H1 (cell line): Measurements from ENCODE around the gene LCE7A. TPM values are rescaled to one million over a fixed set of nuclear protein-coding genes. Genes with fewer than 3 reads are reported as not detected.

Experiments used
- CTCF ChIA-PET: fragments of 300-600 bp; sonication (Branson Sonifier 250); formaldehyde crosslinking; loops from one replicate; lab custom pipeline; 2021; ENCODE audit not compliant: partially characterized antibody; lab: Charles Lee
- POLR2A ChIA-PET: fragments of 300-600 bp; sonication (Branson Sonifier 250); formaldehyde crosslinking; loops from one replicate; lab custom pipeline; 2021; ENCODE audit warnings: inconsistent platforms; ENCODE audit not compliant: partially characterized antibody; lab: Charles Lee
- DNase-seq, 2 experiments: peaks; one replicate each; pipeline versions ENCODE4 v3.0.0 to v3.0.0-alpha.2; 2010 to 2022; ENCODE audit warnings: low spot score in 2 of 2, low read depth in 1 of 2, mixed read lengths in 1 of 2
- FAIRE-seq: peaks from 2 replicates; lab custom pipeline; 2011; peaks lifted over from hg19 to GRCh38; lab: Jason Lieb, UNC
- H2AFZ ChIP-seq: 2 replicates; pipeline ENCODE4 v1.8.1; 2012; ENCODE audit warnings: low read length, inconsistent platforms
- H2AK5ac ChIP-seq: 2 replicates; pipeline ENCODE4 v1.6.1; 2013; ENCODE audit warnings: low read depth, low read length
- H2BK120ac ChIP-seq: replicated peaks from 2 replicates; pipeline ENCODE3; 2013; ENCODE audit warnings: low read depth, low read length, inconsistent platforms
- H2BK12ac ChIP-seq: 2 replicates; pipeline ENCODE4 v1.6.1; 2013; ENCODE audit warnings: low read depth, low read length
- H2BK15ac ChIP-seq: 2 replicates; pipeline ENCODE4 v1.6.1; 2013; ENCODE audit warnings: low read length
- H2BK20ac ChIP-seq: 2 replicates; pipeline ENCODE4 v1.6.1; 2013; ENCODE audit warnings: low read length
- H2BK5ac ChIP-seq: 2 replicates; pipeline ENCODE4 v1.6.1; 2013; ENCODE audit warnings: low read depth, low read length
- H3K14ac ChIP-seq: 2 replicates; pipeline ENCODE4 v1.6.1; 2013; ENCODE audit warnings: inconsistent platforms; ENCODE audit not compliant: insufficient read length
- H3K18ac ChIP-seq: 2 replicates; pipeline ENCODE4 v1.6.1; 2013; ENCODE audit warnings: low read length; ENCODE audit errors: extremely low read depth
- H3K23ac ChIP-seq: 2 replicates; pipeline ENCODE4 v1.6.1; 2013; ENCODE audit warnings: inconsistent platforms; ENCODE audit not compliant: insufficient read length
- H3K23me2 ChIP-seq: 2 replicates; pipeline ENCODE4 v1.6.1; 2013; ENCODE audit warnings: low read depth, low read length
- H3K27ac ChIP-seq: 2 replicates; pipeline ENCODE4 v1.6.1; 2011; ENCODE audit warnings: low read depth, low read length, inconsistent platforms
- H3K27me3 ChIP-seq, 4 experiments: replicated peaks in 1 of 4; 1 replicate in 1 of 4; 2 replicates in 3 of 4; pipeline versions ENCODE4 v1.6.1 to v1.8.1; 2011 to 2013; ENCODE audit warnings: low read length in 3 of 4, mild to moderate bottlenecking in 3 of 4, inconsistent platforms in 2 of 4, mixed read lengths in 2 of 4, moderate library complexity in 1 of 4; ENCODE audit not compliant: control insufficient read depth in 3 of 4, insufficient read depth in 3 of 4; ENCODE audit errors: extremely low read depth in 1 of 4
- H3K36me3 ChIP-seq, 4 experiments: 2 replicates each; pipeline versions ENCODE4 v1.6.1 to v1.8.1; 2011 to 2013; ENCODE audit warnings: mild to moderate bottlenecking in 4 of 4, low read length in 3 of 4, moderate library complexity in 2 of 4, control low read depth in 1 of 4, inconsistent platforms in 1 of 4; ENCODE audit not compliant: insufficient read depth in 4 of 4, control insufficient read depth in 2 of 4
- H3K4ac ChIP-seq: replicated peaks from 2 replicates; pipeline ENCODE3; 2013; ENCODE audit warnings: low read length, low read depth, mixed read lengths, inconsistent platforms; ENCODE audit not compliant: insufficient read length
- H3K4me1 ChIP-seq, 4 experiments: replicated peaks in 1 of 4; 1 replicate in 1 of 4; 2 replicates in 3 of 4; pipeline versions ENCODE4 v1.6.1 to v1.8.1; 2011 to 2013; ENCODE audit warnings: low read length in 3 of 4, inconsistent platforms in 2 of 4, mixed read lengths in 1 of 4; ENCODE audit not compliant: insufficient read depth in 4 of 4, control insufficient read depth in 3 of 4
- H3K4me2 ChIP-seq, 2 experiments: 2 replicates each; pipeline versions ENCODE4 v1.6.1 to v1.8.1; 2011 to 2013; ENCODE audit warnings: low read depth in 2 of 2, low read length in 2 of 2, control low read depth in 1 of 2, inconsistent platforms in 1 of 2, mild to moderate bottlenecking in 1 of 2; ENCODE audit not compliant: insufficient read depth in 1 of 2
- H3K4me3 ChIP-seq, 4 experiments: fragments of 200-600, 300-600 bp in 1 of 4; sonication (generic), shearing (Covaris generic), sonication (Bioruptor Twin) in 1 of 4; 2 replicates each; pipeline versions ENCODE4 v1.5.1 to v1.8.1; 2011 to 2016; ENCODE audit warnings: low read length in 4 of 4, low read depth in 3 of 4, control low read depth in 2 of 4, inconsistent platforms in 2 of 4, mild to moderate bottlenecking in 2 of 4, mixed read lengths in 1 of 4, moderate library complexity in 1 of 4; ENCODE audit not compliant: insufficient read depth in 2 of 4; ENCODE audit errors: extremely low read depth in 1 of 4
- H3K56ac ChIP-seq: replicated peaks from 2 replicates; pipeline ENCODE3; 2013; ENCODE audit warnings: low read depth, mild to moderate bottlenecking, mixed read lengths, low read length, inconsistent platforms; ENCODE audit not compliant: insufficient read length
- H3K79me1 ChIP-seq: 2 replicates; pipeline ENCODE4 v1.6.1; 2013; ENCODE audit warnings: low read depth, low read length, control low read depth
- H3K79me2 ChIP-seq, 2 experiments: 2 replicates each; pipeline versions ENCODE4 v1.6.1 to v1.8.1; 2012 to 2013; ENCODE audit warnings: low read length in 2 of 2, mild to moderate bottlenecking in 2 of 2, inconsistent platforms in 1 of 2; ENCODE audit not compliant: insufficient read depth in 2 of 2, control insufficient read depth in 1 of 2
- H3K9ac ChIP-seq, 4 experiments: replicated peaks in 1 of 4; 1 replicate in 1 of 4; 2 replicates in 3 of 4; pipeline versions ENCODE4 v1.6.1 to v1.8.1; 2011 to 2013; ENCODE audit warnings: low read depth in 3 of 4, low read length in 3 of 4, control low read depth in 2 of 4, mild to moderate bottlenecking in 2 of 4, moderate library complexity in 2 of 4, inconsistent platforms in 1 of 4; ENCODE audit errors: extremely low read depth in 1 of 4
- H3K9me3 ChIP-seq, 2 experiments: 2 replicates each; pipeline versions ENCODE4 v1.6.1 to v1.8.1; 2012 to 2013; ENCODE audit warnings: mild to moderate bottlenecking in 2 of 2, moderate library complexity in 2 of 2, control low read depth in 1 of 2, inconsistent platforms in 1 of 2, low read depth in 1 of 2, low read length in 1 of 2, mixed read lengths in 1 of 2; ENCODE audit not compliant: insufficient read depth in 2 of 2
- H4K20me1 ChIP-seq, 2 experiments: replicated peaks in 1 of 2; 2 replicates each; pipeline versions ENCODE3 to v1.8.1; 2011 to 2013; ENCODE audit warnings: inconsistent platforms in 2 of 2, low read length in 2 of 2, mild to moderate bottlenecking in 1 of 2; ENCODE audit not compliant: insufficient read depth in 2 of 2, control insufficient read depth in 1 of 2
- H4K5ac ChIP-seq: 2 replicates; pipeline ENCODE4 v1.6.1; 2013; ENCODE audit warnings: low read length, low read depth, mixed read lengths, inconsistent platforms; ENCODE audit not compliant: insufficient read length
- H4K8ac ChIP-seq: 2 replicates; pipeline ENCODE4 v1.8.0; 2013; ENCODE audit warnings: mild to moderate bottlenecking, moderate library complexity, low read length, inconsistent platforms; ENCODE audit not compliant: insufficient read depth; ENCODE audit errors: extremely low read depth
- H4K91ac ChIP-seq: replicated peaks from 2 replicates; pipeline ENCODE3; 2013; ENCODE audit warnings: low read length, mixed read lengths, inconsistent platforms; ENCODE audit not compliant: insufficient read length
- BACH1 ChIP-seq: IDR thresholded peaks from 2 replicates; pipeline ENCODE4 v1.6.1; 2012; ENCODE audit warnings: low read length, improper control_type of control experiment
- EGR1 ChIP-seq: IDR thresholded peaks from 2 replicates; pipeline ENCODE4 v1.6.1; 2011; ENCODE audit warnings: low read depth, low read length, borderline replicate concordance
- EP300 ChIP-seq, 2 experiments: IDR thresholded peaks; 1 replicate in 1 of 2; 2 replicates in 1 of 2; pipeline ENCODE4 v1.6.1; 2011 to 2012; ENCODE audit warnings: low read depth in 2 of 2, low read length in 2 of 2, mild to moderate bottlenecking in 2 of 2, borderline replicate concordance in 1 of 2, inconsistent platforms in 1 of 2, moderate library complexity in 1 of 2
- GTF2F1 ChIP-seq: IDR thresholded peaks from 2 replicates; pipeline ENCODE4 v1.6.1; 2012; ENCODE audit warnings: low read depth, low read length, improper control_type of control experiment, borderline replicate concordance
- JUND ChIP-seq: IDR thresholded peaks from 2 replicates; pipeline ENCODE4 v1.6.1; 2011; ENCODE audit warnings: mild to moderate bottlenecking, improper control_type of control experiment, low read length
- NRF1 ChIP-seq: IDR thresholded peaks from 2 replicates; pipeline ENCODE4 v1.6.1; 2011; ENCODE audit warnings: mild to moderate bottlenecking, low read depth, low read length, improper control_type of control experiment
- RAD21 ChIP-seq, 2 experiments: IDR thresholded peaks in 1 of 2; conservative IDR thresholded peaks in 1 of 2; 2 replicates each; pipeline ENCODE4 v1.6.1; 2011; ENCODE audit warnings: low read depth in 2 of 2, low read length in 2 of 2, improper control_type of control experiment in 1 of 2, inconsistent platforms in 1 of 2, mild to moderate bottlenecking in 1 of 2, moderate library complexity in 1 of 2
- RNF2 ChIP-seq: fragments of 200-900, 300-1000 bp; sonication (generic); IDR thresholded peaks from 2 replicates; pipeline ENCODE4 v1.7.1; 2016; ENCODE audit warnings: borderline replicate concordance, low read depth, mild to moderate bottlenecking, antibody characterized with exemption, low read length; ENCODE audit not compliant: poor library complexity, severe bottlenecking; ENCODE audit errors: missing control alignments
- TBP ChIP-seq: IDR thresholded peaks from 2 replicates; pipeline ENCODE4 v1.6.1; 2011; ENCODE audit warnings: low read depth, low read length, improper control_type of control experiment
- WGBS, 2 experiments: shearing (Covaris generic) in 1 of 2; methylation state at CpG; one replicate each; pipeline versions ENCODE4 v1.1.6 to v1.1.7; 2013 to 2015; ENCODE audit warnings: low lambda C conversion rate in 2 of 2, mixed read lengths in 2 of 2, inconsistent platforms in 1 of 2, low coverage in 1 of 2, missing lambda C conversion rate in 1 of 2; ENCODE audit not compliant: insufficient replicate concordance in 2 of 2, insufficient coverage in 1 of 2, insufficient read length in 1 of 2; ENCODE audit errors: extremely low coverage in 1 of 2, missing lambda C conversion rate in 1 of 2; 5-methylcytosine and 5-hydroxymethylcytosine counted together
- polyA plus RNA-seq, 7 experiments: library from polyadenylated mRNA; depleted of rRNA in 3 of 7; stranded (reverse) in 5 of 7; unstranded in 2 of 7; fragments of >200 nt in 5 of 7; fragments of 200-250 nt in 2 of 7; gene quantifications; 1 replicate in 5 of 7; 2 replicates in 1 of 7; 4 replicates in 1 of 7; pipeline versions ENCODE4 v1.2.1 to v1.2.3, GENCODE V29; 2011 to 2013; ENCODE audit warnings: missing spikeins in 2 of 7, mixed read lengths in 2 of 7
- total RNA-seq: library from RNA; stranded (reverse); fragmentation: NEBNext Ultra II Directional; extraction: Animal tissue kit (Norgen Biotek cat#: 25700); gene quantifications from 2 replicates; pipeline ENCODE4 v1.2.1, GENCODE V29; 2021
- TF ChIP-seq, protein P1 (sequence below): IDR thresholded peaks from 2 replicates; pipeline ENCODE4 v1.6.1; 2011; ENCODE audit warnings: low read length, improper control_type of control experiment
- TF ChIP-seq, protein P2 (sequence below): IDR thresholded peaks from 2 replicates; pipeline ENCODE4 v1.6.1; 2012; ENCODE audit warnings: inconsistent platforms

The LCE7A gene
- total and polyA plus RNA-seq, 2 of the 8 experiments (the other 6 are each of a cell fraction or from before 2014, with no cell fraction given), result not detected

DNA sequence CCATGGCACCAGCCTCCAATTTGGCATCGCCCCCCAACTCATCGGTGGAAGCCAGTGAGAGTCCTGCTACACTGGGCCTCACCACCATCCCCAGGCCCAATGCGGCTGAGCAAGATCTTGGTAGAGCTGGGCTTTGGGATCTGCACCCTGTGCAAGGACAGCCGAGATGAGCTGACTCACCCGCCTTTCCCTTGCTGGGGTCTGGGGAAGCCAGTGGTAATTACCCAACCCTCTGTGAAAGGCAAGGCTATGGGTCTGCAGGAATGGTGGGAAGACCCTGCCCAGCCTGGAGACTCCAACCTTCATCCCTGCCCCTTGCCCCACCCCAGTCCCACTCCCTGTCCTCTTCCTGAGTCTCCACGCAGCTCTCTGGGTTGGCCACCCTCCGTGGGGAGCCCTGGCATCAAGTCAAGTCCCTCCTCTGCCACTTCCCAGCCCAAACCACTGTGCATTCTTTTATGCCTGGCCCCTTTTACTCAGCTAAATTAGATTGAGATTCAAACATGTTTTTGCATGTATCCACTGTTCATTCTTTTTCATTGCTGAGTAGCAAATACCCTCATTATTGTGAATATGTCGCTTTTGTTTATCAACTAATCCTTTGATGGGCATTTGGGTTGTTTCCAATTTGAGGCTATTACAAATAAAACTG, 27.1 kb downstream of the LCE7A start:
- Histone ChIP-seq H2AFZ (no peak overlapping the region), H3K27me3 (no peaks in the 10 kb centered on the region), H4K91ac (no peak overlapping the region), H3K4ac (no peak overlapping the region), H4K20me1 (no peaks in the 10 kb centered on the region), H2BK20ac (no peak overlapping the region), H3K23ac (no peak overlapping the region), H3K56ac (no peak overlapping the region), H2BK120ac (no peak overlapping the region), H3K9me3 (peaks cover 3 to 6% of the 10 kb centered on the region in 2 experiments; a peak in 2 of 4 replicates), H3K18ac (no peak overlapping the region), H2BK15ac (no peak overlapping the region), H3K4me2 (no peak overlapping the region), H4K5ac (no peak overlapping the region), H2BK12ac (no peak overlapping the region), H3K79me1 (no peaks in the 10 kb centered on the region), H3K36me3 (no peaks in the 10 kb centered on the region), H3K14ac (no peak overlapping the region), H3K9ac (no peak overlapping the region), H2BK5ac (no peak overlapping the region), H2AK5ac (no peak overlapping the region), H3K4me1 (no peaks in the 10 kb centered on the region), H3K23me2 (no peaks in the 10 kb centered on the region), H4K8ac (no peak overlapping the region), H3K27ac (no peak overlapping the region), H3K4me3 (no peak overlapping the region), H3K79me2 (no peaks in the 10 kb centered on the region)
- FAIRE-seq, result no peak
- CTCF ChIA-PET, result interaction anchor here (1.0 kb wide), 1 partner anchor 15 kb away, joined by 3 read pairs; no protein-coding TSS in a partner anchor
- POLR2A ChIA-PET, result no interaction called here
- 76% methylated on average over 8 of the region's 8 CpGs; no CpG with 5 or more reads in 1 of the 2 experiments for WGBS, 2 experiments
- no peak for DNase-seq
- TF ChIP-seq, protein P1, sequence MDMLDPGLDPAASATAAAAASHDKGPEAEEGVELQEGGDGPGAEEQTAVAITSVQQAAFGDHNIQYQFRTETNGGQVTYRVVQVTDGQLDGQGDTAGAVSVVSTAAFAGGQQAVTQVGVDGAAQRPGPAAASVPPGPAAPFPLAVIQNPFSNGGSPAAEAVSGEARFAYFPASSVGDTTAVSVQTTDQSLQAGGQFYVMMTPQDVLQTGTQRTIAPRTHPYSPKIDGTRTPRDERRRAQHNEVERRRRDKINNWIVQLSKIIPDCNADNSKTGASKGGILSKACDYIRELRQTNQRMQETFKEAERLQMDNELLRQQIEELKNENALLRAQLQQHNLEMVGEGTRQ, result no peak
- TF ChIP-seq BACH1 (no peak), EGR1 (no peak), EP300 (IDR thresholded peaks at IDR 0.05; ENCODE audit: borderline replicate concordance in 1 of 2, low read depth in 2 of 2, low read length in 2 of 2) (no peak), NRF1 (no peak), TBP (no peak), JUND (no peak), GTF2F1 (no peak), RAD21 (IDR thresholded peaks at IDR 0.05 in 1 of 2, conservative IDR thresholded peaks at IDR 0.05 in 1 of 2; ENCODE audit: low read depth in 2 of 2, low read length in 2 of 2) (no peak), RNF2 (no peak)
- TF ChIP-seq, protein P2, sequence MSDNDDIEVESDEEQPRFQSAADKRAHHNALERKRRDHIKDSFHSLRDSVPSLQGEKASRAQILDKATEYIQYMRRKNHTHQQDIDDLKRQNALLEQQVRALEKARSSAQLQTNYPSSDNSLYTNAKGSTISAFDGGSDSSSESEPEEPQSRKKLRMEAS, result no peak
